CD4-positive, alpha-beta T cell (primary cell): Measurements from ENCODE around the gene PDRG1. TPM values are rescaled to one million over a fixed set of nuclear protein-coding genes. Genes with fewer than 3 reads are reported as not detected.
A peak's percentile ranks its signal among the peaks of the same experiment; 100 is the strongest.

Experiments used
- ATAC-seq: fragments of 200-7000 bp; cut with Tn5 transposase; one replicate; pipeline ENCODE4 v1.10.0; 2022; ENCODE audit warnings: mild to moderate bottlenecking; ENCODE audit not compliant: poor library complexity
- CTCF ChIA-PET: fragments of 350-600 bp; sonication (Branson Sonifier 250); formaldehyde crosslinking; loops from one replicate; lab custom pipeline; 2021; ENCODE audit warnings: antibody characterized with exemption, inconsistent platforms; lab: Charles Lee
- POLR2A ChIA-PET: fragments of 350-600 bp; sonication (Branson Sonifier 250); formaldehyde crosslinking; loops from one replicate; lab custom pipeline; 2021; ENCODE audit warnings: antibody characterized with exemption, inconsistent platforms; lab: Charles Lee
- DNase-seq, 14 experiments: peaks; one replicate each; pipeline ENCODE4 v3.0.0-alpha.2; 2013 to 2020; ENCODE audit warnings: mixed read lengths in 2 of 14
- H3K27ac ChIP-seq, 2 donors: one replicate each; pipeline versions ENCODE4 v1.5.1 to v1.7.0; 2013; ENCODE audit warnings: low read length in 2 of 2, low read depth in 1 of 2, mild to moderate bottlenecking in 1 of 2
- H3K27me3 ChIP-seq, 2 experiments: 1 replicate in 1 of 2; 2 replicates in 1 of 2; pipeline versions ENCODE4 v1.6.1 to v1.7.0; 2013; ENCODE audit warnings: low read length in 2 of 2, control low read depth in 1 of 2, mild to moderate bottlenecking in 1 of 2, moderate library complexity in 1 of 2; ENCODE audit not compliant: insufficient read depth in 2 of 2, control insufficient read depth in 1 of 2
- H3K36me3 ChIP-seq: one replicate; pipeline ENCODE4 v1.6.1; 2013; ENCODE audit warnings: low read length, control low read depth; ENCODE audit not compliant: insufficient read depth
- H3K4me1 ChIP-seq: one replicate; pipeline ENCODE4 v1.6.1; 2013; ENCODE audit warnings: low read length, control low read depth; ENCODE audit not compliant: insufficient read depth
- H3K4me3 ChIP-seq: one replicate; pipeline ENCODE4 v1.5.1; 2013; ENCODE audit warnings: mild to moderate bottlenecking, low read length, moderate library complexity
- H3K9me3 ChIP-seq, 2 experiments: 1 replicate in 1 of 2; 2 replicates in 1 of 2; pipeline versions ENCODE4 v1.6.1 to v1.7.0; 2013; ENCODE audit warnings: low read length in 2 of 2, mild to moderate bottlenecking in 2 of 2, control low read depth in 1 of 2, moderate library complexity in 1 of 2; ENCODE audit not compliant: control insufficient read depth in 1 of 2, insufficient read depth in 1 of 2
- H3K27ac Mint-ChIP-seq: one replicate; pipeline ENCODE4 v1.8.0; 2020; ENCODE audit warnings: mixed read lengths
- H3K27me3 Mint-ChIP-seq: one replicate; pipeline ENCODE4 v1.8.0; 2021; ENCODE audit warnings: mixed read lengths
- H3K36me3 Mint-ChIP-seq: one replicate; pipeline ENCODE4 v1.8.0; 2021; ENCODE audit warnings: low read depth, mixed read lengths
- H3K4me1 Mint-ChIP-seq: one replicate; pipeline ENCODE4 v1.8.0; 2021; ENCODE audit warnings: low read depth, mixed read lengths
- H3K4me3 Mint-ChIP-seq: one replicate; pipeline ENCODE4 v1.8.0; 2020; ENCODE audit warnings: mild to moderate bottlenecking, mixed read lengths
- H3K9me3 Mint-ChIP-seq: one replicate; pipeline ENCODE4 v1.8.0; 2020; ENCODE audit warnings: mixed read lengths
- CTCF ChIP-seq: fragments of 200-600 bp; IDR thresholded peaks from one replicate; pipeline ENCODE4 v1.8.0; 2022; ENCODE audit warnings: antibody characterized with exemption, mild to moderate bottlenecking
- intact Hi-C, 2 experiments: fragments of 100-400 bp; cut with DNase I in 1 of 2; cut with micrococcal nuclease in 1 of 2; formaldehyde crosslinking; loops; one replicate each; pipeline versions ENCODE4 v1.15.1 to v1.9.0; 2023 to 2025; cut with DNase I, micrococcal nuclease
- total RNA-seq, 174 experiments: library from RNA in 2 of 174; stranded (reverse) in 2 of 174; gene quantifications; one replicate each; pipeline ENCODE4 v1.2.3 and lab custom pipeline; 2021 to 2026

The PDRG1 gene
- total RNA-seq, 2 experiments from 2014 or later: 6.5 to 7.1 TPM

- CTCF ChIA-PET: no interaction called here
- no peak for DNase-seq
- H3K36me3 Mint-ChIP-seq: peaks cover 20% of the 10 kb centered on the region
- peaks cover 6% of the 10 kb centered on the region for H3K36me3 ChIP-seq
- no peaks in the 10 kb centered on the region for H3K9me3 Mint-ChIP-seq
- no peak overlapping the region for H3K27ac Mint-ChIP-seq
- H3K4me3 ChIP-seq: no peak overlapping the region
- H3K27ac ChIP-seq: no peak overlapping the region
- H3K9me3 ChIP-seq: no peaks in the 10 kb centered on the region
- H3K4me1 Mint-ChIP-seq: peaks cover 26% of the 10 kb centered on the region
- peaks cover 39% of the 10 kb centered on the region for H3K27me3 Mint-ChIP-seq
- H3K27me3 ChIP-seq: peaks cover 0 to 6% of the 10 kb centered on the region in 2 experiments
- no peak for ATAC-seq
- intact Hi-C loops: loop anchor here in 1 of 2 experiments (5.0 to 10.0 kb wide), 2 partner anchors 253 to 1710 kb away; partner anchors contain the start of genes ACTL10, C20orf144, PLAGL2 and POFUT1
- POLR2A ChIA-PET: no interaction called here
- peaks cover 26% of the 10 kb centered on the region for H3K4me1 ChIP-seq
- no peak for TF ChIP-seq CTCF
- no peak overlapping the region for H3K4me3 Mint-ChIP-seq
Measured at GRCh38 chr20:31954500-31954899, 2.7 kb upstream of the PDRG1 start.

- H3K4me1 Mint-ChIP-seq: peaks cover 33% of the 10 kb centered on the region
- H3K27ac ChIP-seq: no peak overlapping the region
- ChIA-PET CTCF (interaction anchor here (2.3 kb wide), 1 partner anchor 101 kb away, joined by 23 read pairs; no protein-coding TSS in a partner anchor), POLR2A (no interaction called here)
- peaks cover 27% of the 10 kb centered on the region for H3K36me3 Mint-ChIP-seq
- peaks cover 0 to 6% of the 10 kb centered on the region in 2 experiments for H3K27me3 ChIP-seq
- H3K27me3 Mint-ChIP-seq: peaks cover 32% of the 10 kb centered on the region
- no peaks in the 10 kb centered on the region for H3K9me3 ChIP-seq
- DNase-seq (no peak), ATAC-seq (no peak)
- no peaks in the 10 kb centered on the region for H3K9me3 Mint-ChIP-seq
- H3K4me3 Mint-ChIP-seq: no peak overlapping the region
- peaks cover 26% of the 10 kb centered on the region for H3K4me1 ChIP-seq
- TF ChIP-seq CTCF: no peak
- no peak overlapping the region for H3K4me3 ChIP-seq
- no peak overlapping the region for H3K27ac Mint-ChIP-seq
- peaks cover 11% of the 10 kb centered on the region for H3K36me3 ChIP-seq
- intact Hi-C loops: loop anchor here (2.0 to 10.0 kb wide), 6 partner anchors 13 to 1711 kb away; partner anchors contain the start of genes ACTL10 (in 1 of the 2), C20orf144 (in 1 of the 2), PLAGL2 (in 1 of the 2) and POFUT1 (in 1 of the 2)
Measured at GRCh38 chr20:31953556-31954148, 1.8 kb upstream of the PDRG1 start.

GRCh38 chr20:31951203-31951529 is 680 bp downstream of the PDRG1 start:
- H3K36me3 Mint-ChIP-seq: peaks cover 52% of the 10 kb centered on the region
- peaks cover 0 to 4% of the 10 kb centered on the region in 2 experiments for H3K27me3 ChIP-seq
- H3K27me3 Mint-ChIP-seq: peaks cover 18% of the 10 kb centered on the region
- H3K4me1 Mint-ChIP-seq: peaks cover 35% of the 10 kb centered on the region
- peak overlapping the region; percentile 84 for H3K27ac Mint-ChIP-seq
- H3K27ac ChIP-seq: peak overlapping the region in 1 of 2 donors; percentile 10
- H3K4me3 ChIP-seq: peak overlapping the region; percentile 92
- H3K9me3 ChIP-seq: no peaks in the 10 kb centered on the region
- intact Hi-C loops: loop anchor here in 1 of 2 experiments (5.0 to 10.0 kb wide), 2 partner anchors 256 to 1714 kb away; partner anchors contain the start of genes ACTL10, C20orf144, PLAGL2 and POFUT1
- peak overlapping the region; percentile 98 for H3K4me3 Mint-ChIP-seq
- TF ChIP-seq CTCF: no peak
- no peaks in the 10 kb centered on the region for H3K9me3 Mint-ChIP-seq
- POLR2A ChIA-PET: interaction anchor here (1.0 to 1.6 kb wide), 3 partner anchors 72 to 158 kb away, joined by 3 to 5 read pairs (median 5); partner anchors contain the start of gene TM9SF4
- CTCF ChIA-PET: interaction anchor here (0.5 to 2.3 kb wide), 5 partner anchors 14 to 164 kb away, joined by 3 to 23 read pairs (median 4); partner anchors contain the start of gene XKR7
- DNase-seq (no peak), ATAC-seq (no peak)
- H3K4me1 ChIP-seq: peaks cover 26% of the 10 kb centered on the region
- peaks cover 36% of the 10 kb centered on the region for H3K36me3 ChIP-seq
